Neuronal stem cell (in vitro differentiated cells): ENCODE data around the gene ANLN.
A peak's percentile ranks its signal among the peaks of the same experiment; 100 is the strongest.

Experiments used
- DNase-seq: peaks from one replicate; pipeline ENCODE4 v3.0.0-alpha.2; 2013; ENCODE audit warnings: low spot score
- H2AFZ ChIP-seq: one replicate; pipeline ENCODE4 v1.6.1; 2013; ENCODE audit warnings: mild to moderate bottlenecking, low read length, inconsistent platforms
- H2AK5ac ChIP-seq: 2 replicates; pipeline ENCODE4 v1.6.1; 2013; ENCODE audit warnings: low read depth, mild to moderate bottlenecking, inconsistent platforms, low read length, moderate library complexity, mixed read lengths
- H2BK120ac ChIP-seq: 2 replicates; pipeline ENCODE4 v1.6.1; 2013; ENCODE audit warnings: low read depth, mild to moderate bottlenecking, inconsistent platforms, low read length, moderate library complexity, mixed read lengths
- H2BK12ac ChIP-seq: one replicate; pipeline ENCODE4 v1.6.1; 2013; ENCODE audit warnings: low read length, inconsistent platforms
- H2BK15ac ChIP-seq: 2 replicates; pipeline ENCODE4 v1.6.1; 2013; ENCODE audit warnings: mild to moderate bottlenecking, low read length, inconsistent platforms, mixed read lengths
- H2BK5ac ChIP-seq: one replicate; pipeline ENCODE4 v1.6.1; 2013; ENCODE audit warnings: inconsistent platforms, mild to moderate bottlenecking, low read length, moderate library complexity
- H3K14ac ChIP-seq: one replicate; pipeline ENCODE4 v1.6.1; 2013; ENCODE audit warnings: low read length, inconsistent platforms
- H3K18ac ChIP-seq: 2 replicates; pipeline ENCODE4 v1.6.1; 2013; ENCODE audit warnings: low read length, inconsistent platforms
- H3K23ac ChIP-seq: 2 replicates; pipeline ENCODE4 v1.6.1; 2013; ENCODE audit warnings: low read depth, mild to moderate bottlenecking, mixed read lengths, low read length, inconsistent platforms; ENCODE audit not compliant: poor library complexity
- H3K27ac ChIP-seq: replicated peaks from 3 replicates; pipeline ENCODE4 v1.5.1; 2013; ENCODE audit warnings: low read length, inconsistent platforms
- H3K27me3 ChIP-seq, 3 experiments: 2 replicates each; pipeline ENCODE4 v1.6.1; 2013; ENCODE audit warnings: low read length in 3 of 3, mild to moderate bottlenecking in 2 of 3, inconsistent platforms in 1 of 3, low read depth in 1 of 3, mixed read lengths in 1 of 3, moderate library complexity in 1 of 3; ENCODE audit not compliant: control insufficient read depth in 3 of 3, insufficient read depth in 3 of 3
- H3K36me3 ChIP-seq, 2 donors: replicated peaks in 1 of 2; 2 replicates each; pipeline ENCODE4 v1.6.1; 2013; ENCODE audit warnings: low read length in 2 of 2; ENCODE audit not compliant: control insufficient read depth in 2 of 2, insufficient read depth in 2 of 2
- H3K4ac ChIP-seq: 2 replicates; pipeline ENCODE4 v1.6.1; 2013; ENCODE audit warnings: inconsistent platforms, mild to moderate bottlenecking, low read length, moderate library complexity
- H3K4me1 ChIP-seq, 2 donors: 1 replicate in 1 of 2; 2 replicates in 1 of 2; pipeline ENCODE4 v1.6.1; 2013; ENCODE audit warnings: low read length in 2 of 2, low read depth in 1 of 2; ENCODE audit not compliant: control insufficient read depth in 2 of 2, insufficient read depth in 1 of 2
- H3K4me2 ChIP-seq: one replicate; pipeline ENCODE4 v1.6.1; 2013; ENCODE audit warnings: mild to moderate bottlenecking, low read length, inconsistent platforms; ENCODE audit not compliant: insufficient read depth, poor library complexity, severe bottlenecking
- H3K4me3 ChIP-seq, 2 donors: 2 replicates each; pipeline ENCODE4 v1.5.1; 2013; ENCODE audit warnings: low read length in 2 of 2, mild to moderate bottlenecking in 2 of 2, inconsistent platforms in 1 of 2, moderate library complexity in 1 of 2
- H3K79me1 ChIP-seq: one replicate; pipeline ENCODE4 v1.6.1; 2013; ENCODE audit warnings: low read depth, mild to moderate bottlenecking, inconsistent platforms, low read length, moderate library complexity
- H3K9ac ChIP-seq: one replicate; pipeline ENCODE4 v1.6.1; 2013; ENCODE audit warnings: mild to moderate bottlenecking, low read depth, low read length, inconsistent platforms; ENCODE audit not compliant: poor library complexity
- H3K9me3 ChIP-seq, 2 donors: replicated peaks in 1 of 2; 2 replicates each; pipeline versions ENCODE3 to v1.6.1; 2013; ENCODE audit warnings: low read length in 2 of 2, mild to moderate bottlenecking in 2 of 2, inconsistent platforms in 1 of 2, low read depth in 1 of 2, mixed read lengths in 1 of 2, moderate library complexity in 1 of 2; ENCODE audit not compliant: control insufficient read depth in 2 of 2, insufficient read depth in 1 of 2
- H4K8ac ChIP-seq: one replicate; pipeline ENCODE4 v1.6.1; 2013; ENCODE audit warnings: low read depth, mild to moderate bottlenecking, inconsistent platforms, low read length, moderate library complexity
- H4K91ac ChIP-seq: one replicate; pipeline ENCODE4 v1.6.1; 2013; ENCODE audit warnings: low read length, low read depth, mild to moderate bottlenecking, inconsistent platforms; ENCODE audit not compliant: poor library complexity
- WGBS, 2 donors: extraction: QIAGEN DNeasy Blood & Tissue Kit; methylation state at CpG; one replicate each; pipeline ENCODE4 v1.1.7; 2013; ENCODE audit warnings: missing lambda C conversion rate in 2 of 2, mixed read lengths in 1 of 2; ENCODE audit not compliant: insufficient read length in 2 of 2, insufficient replicate concordance in 1 of 2; ENCODE audit errors: extremely low coverage in 2 of 2; 5-methylcytosine and 5-hydroxymethylcytosine counted together

Gene ANLN

DNA sequence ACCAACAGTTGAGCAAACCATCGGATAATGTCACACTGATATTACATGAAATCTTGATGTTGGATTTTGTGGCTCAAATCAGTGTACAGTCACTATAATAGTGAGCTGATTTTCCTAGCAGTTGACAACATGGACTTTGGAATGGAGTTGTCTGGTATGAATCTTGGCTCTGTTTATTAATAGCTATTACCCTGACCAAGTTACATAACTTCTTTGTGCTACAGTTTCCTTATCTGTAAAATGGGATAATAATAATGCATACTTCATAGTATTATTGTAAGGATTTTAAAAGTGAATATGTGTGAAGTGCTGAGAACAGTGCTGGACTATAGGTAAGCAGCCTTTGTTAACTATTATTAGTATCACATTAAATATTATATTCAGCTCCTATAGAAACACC lies 26.1 kb upstream of the ANLN start:
- Histone ChIP-seq H4K91ac (no peak overlapping the region), H3K14ac (no peak overlapping the region), H3K9me3 (no peaks in the 10 kb centered on the region), H3K4me3 (no peak overlapping the region), H3K4me1 (peaks cover 4 to 7% of the 10 kb centered on the region in 2 donors), H4K8ac (no peak overlapping the region), H3K36me3 (no peaks in the 10 kb centered on the region), H2BK5ac (no peak overlapping the region), H3K9ac (no peak overlapping the region), H3K27me3 (peaks cover 0 to 4% (median 0%) of the 10 kb centered on the region in 3 experiments), H3K79me1 (peaks cover 3% of the 10 kb centered on the region), H2AFZ (no peak overlapping the region), H2BK120ac (no peak overlapping the region), H2BK15ac (no peak overlapping the region), H3K27ac (no peak overlapping the region), H2BK12ac (no peak overlapping the region), H3K4ac (no peak overlapping the region), H3K4me2 (no peak overlapping the region), H3K18ac (no peak overlapping the region), H3K23ac (no peak overlapping the region), H2AK5ac (no peak overlapping the region)
- no peak for DNase-seq
- no CpG with 5 or more reads among the region's 1 CpG for WGBS, 2 donors

DNA sequence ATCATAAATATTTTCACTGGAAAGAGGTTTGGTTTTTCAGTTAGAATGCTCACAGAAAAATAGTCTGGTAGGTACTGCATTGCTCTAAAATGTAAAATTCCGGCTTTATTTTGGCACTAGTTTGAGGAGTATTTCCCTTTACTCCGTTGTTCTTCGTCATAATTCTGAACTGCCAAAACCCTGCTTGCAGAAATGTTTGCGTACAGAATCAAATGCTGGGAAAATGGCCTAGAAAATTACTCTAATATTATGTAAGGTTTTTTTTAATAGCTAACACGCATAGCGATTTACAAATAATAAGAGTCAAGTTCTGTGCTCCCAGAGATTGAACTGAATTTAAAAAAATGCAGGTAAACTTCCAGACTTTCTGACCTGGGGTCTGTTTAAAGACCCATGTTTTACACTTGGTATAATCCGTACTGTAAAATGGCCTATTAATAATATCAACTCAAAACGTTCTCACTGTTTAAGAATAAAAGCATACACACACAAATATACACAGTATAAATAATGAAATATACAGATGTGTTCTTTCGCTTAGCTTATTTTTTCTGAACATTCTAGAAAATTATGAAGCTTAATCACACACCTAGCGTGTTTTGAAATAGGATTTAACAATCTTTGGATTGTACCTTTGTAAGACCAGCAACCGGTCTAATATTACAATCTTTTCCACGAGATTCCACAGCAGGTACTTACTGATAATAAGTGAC lies 23.5 kb upstream of the ANLN start:
- no peak overlapping the region for H2BK120ac ChIP-seq
- H3K4me3 ChIP-seq: peak overlapping the region; percentile 69 to 97
- no peak overlapping the region for H4K91ac ChIP-seq
- H2BK12ac ChIP-seq: no peak overlapping the region
- no peak overlapping the region for H4K8ac ChIP-seq
- no peak overlapping the region for H3K23ac ChIP-seq
- H3K9me3 ChIP-seq: no peaks in the 10 kb centered on the region
- H2BK5ac ChIP-seq: no peak overlapping the region
- WGBS, 2 donors: no CpG with 5 or more reads among the region's 12 CpGs
- peaks cover 3% of the 10 kb centered on the region for H3K79me1 ChIP-seq
- no peak overlapping the region for H3K4ac ChIP-seq
- H3K27ac ChIP-seq: no peak overlapping the region
- DNase-seq: no peak
- H3K4me2 ChIP-seq: peak overlapping the region; percentile 74
- H3K27me3 ChIP-seq: peaks cover 0 to 4% (median 0%) of the 10 kb centered on the region in 3 experiments
- no peak overlapping the region for H2AK5ac ChIP-seq
- H3K14ac ChIP-seq: no peak overlapping the region
- H2BK15ac ChIP-seq: no peak overlapping the region
- no peak overlapping the region for H3K18ac ChIP-seq
- no peaks in the 10 kb centered on the region for H3K36me3 ChIP-seq
- H3K9ac ChIP-seq: no peak overlapping the region
- peaks cover 3 to 7% of the 10 kb centered on the region in 2 donors for H3K4me1 ChIP-seq
- H2AFZ ChIP-seq: peak overlapping the region; percentile 86

DNA sequence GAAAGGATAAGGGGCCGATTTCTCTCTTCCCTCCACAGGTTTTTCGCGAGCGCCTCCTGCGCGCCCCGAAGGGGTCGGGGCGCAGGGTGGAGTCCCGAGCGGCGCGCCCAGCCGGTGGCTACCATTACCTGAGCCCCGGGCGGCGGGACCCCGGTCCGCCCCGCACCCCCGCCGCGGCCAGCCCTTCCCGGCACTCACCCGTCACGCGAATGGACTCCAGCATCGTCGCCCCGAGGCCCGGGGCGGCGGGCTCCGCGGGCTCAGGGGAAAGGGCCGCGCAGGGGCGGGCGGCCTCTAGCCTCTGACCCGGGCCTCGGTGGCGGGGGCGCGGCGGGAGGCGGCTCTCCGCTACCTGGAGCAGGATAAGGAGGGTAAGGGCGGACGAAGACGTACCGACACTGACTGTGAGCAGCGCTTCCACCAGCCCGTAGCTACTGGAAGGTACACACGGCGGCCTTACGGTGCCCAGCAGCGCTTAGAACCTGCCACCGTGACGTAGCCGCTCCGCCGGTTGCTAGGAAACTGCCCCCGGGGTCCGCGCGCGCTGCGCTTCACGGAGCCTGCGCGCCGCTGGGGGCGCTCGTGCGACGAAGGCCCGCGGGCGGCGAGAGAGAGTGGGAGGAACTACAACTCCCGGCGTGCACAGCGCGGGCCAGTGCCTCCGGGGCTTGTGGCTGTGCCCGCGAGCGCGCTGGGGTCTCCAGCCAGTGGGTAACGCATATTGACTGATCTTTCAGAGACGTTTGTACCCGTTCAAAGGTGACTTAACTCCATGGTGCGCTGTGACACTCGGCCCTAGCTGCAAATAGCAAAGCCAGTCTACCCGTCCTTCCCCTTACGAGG lies 22.7 kb upstream of the ANLN start:
- peaks cover 2 to 7% of the 10 kb centered on the region in 2 donors for H3K4me1 ChIP-seq
- H2BK12ac ChIP-seq: peak overlapping the region; percentile 90
- peak; percentile 94 for DNase-seq
- peak overlapping the region; percentile 53 for H3K4ac ChIP-seq
- H3K27me3 ChIP-seq: peaks cover 0 to 4% (median 0%) of the 10 kb centered on the region in 3 experiments
- no peak overlapping the region for H2BK120ac ChIP-seq
- H3K36me3 ChIP-seq: no peaks in the 10 kb centered on the region
- no peak overlapping the region for H2AK5ac ChIP-seq
- H2AFZ ChIP-seq: peak overlapping the region; percentile 86
- peak overlapping the region; percentile 98 for H2BK15ac ChIP-seq
- H3K79me1 ChIP-seq: peaks cover 3% of the 10 kb centered on the region
- WGBS, 2 donors: no CpG with 5 or more reads among the region's 96 CpGs
- peak overlapping the region; percentile 74 for H3K4me2 ChIP-seq
- H4K91ac ChIP-seq: no peak overlapping the region
- H3K14ac ChIP-seq: peak overlapping the region; percentile 12
- H3K23ac ChIP-seq: peak overlapping the region; percentile 80
- H4K8ac ChIP-seq: no peak overlapping the region
- H3K9me3 ChIP-seq: no peaks in the 10 kb centered on the region
- peak overlapping the region; percentile 95 for H3K18ac ChIP-seq
- no peak overlapping the region for H2BK5ac ChIP-seq
- peak overlapping the region; percentile 69 to 97 for H3K4me3 ChIP-seq
- peak overlapping the region; percentile 97 for H3K9ac ChIP-seq
- H3K27ac ChIP-seq: no peak overlapping the region

DNA sequence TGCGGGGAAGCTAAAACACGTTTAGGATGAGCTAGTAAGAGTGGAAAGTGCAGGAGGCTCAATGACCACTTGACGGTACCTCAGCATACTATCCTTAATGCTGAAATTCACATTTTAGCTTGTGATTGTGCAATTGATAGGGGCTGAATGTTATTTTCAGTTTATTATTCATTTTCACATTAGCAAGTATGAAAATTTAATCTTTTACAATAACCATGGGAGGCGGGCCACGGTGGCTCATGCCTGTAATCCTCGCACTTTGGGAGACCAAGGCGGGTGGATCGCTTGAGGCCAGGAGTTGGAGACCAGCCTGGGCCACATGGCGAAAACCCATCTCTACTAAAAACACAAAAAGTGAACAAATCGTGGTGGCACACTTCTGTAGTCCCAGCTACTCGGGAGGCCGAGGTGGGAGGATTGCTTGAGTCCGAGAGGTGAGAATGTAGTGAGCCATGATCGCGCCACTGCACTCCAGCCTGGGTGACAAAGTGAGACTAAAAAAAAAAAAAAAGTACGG lies 22.0 kb upstream of the ANLN start:
- H3K36me3 ChIP-seq: no peaks in the 10 kb centered on the region
- H2BK15ac ChIP-seq: no peak overlapping the region
- no peak overlapping the region for H2AK5ac ChIP-seq
- H2BK120ac ChIP-seq: no peak overlapping the region
- no peak overlapping the region for H3K27ac ChIP-seq
- no peak overlapping the region for H2BK12ac ChIP-seq
- peak overlapping the region; percentile 69 to 74 for H3K4me3 ChIP-seq
- no peaks in the 10 kb centered on the region for H3K9me3 ChIP-seq
- DNase-seq: no peak
- H3K79me1 ChIP-seq: peaks cover 3% of the 10 kb centered on the region
- H3K9ac ChIP-seq: no peak overlapping the region
- WGBS, 2 donors: no CpG with 5 or more reads among the region's 16 CpGs
- H4K91ac ChIP-seq: no peak overlapping the region
- H3K4ac ChIP-seq: no peak overlapping the region
- H3K18ac ChIP-seq: peak overlapping the region; percentile 58
- peak overlapping the region; percentile 86 for H2AFZ ChIP-seq
- peak overlapping the region; percentile 74 for H3K4me2 ChIP-seq
- H3K4me1 ChIP-seq: peaks cover 2 to 7% of the 10 kb centered on the region in 2 donors
- H4K8ac ChIP-seq: no peak overlapping the region
- no peak overlapping the region for H3K23ac ChIP-seq
- no peak overlapping the region for H2BK5ac ChIP-seq
- H3K14ac ChIP-seq: peak overlapping the region; percentile 12
- peaks cover 0 to 4% (median 0%) of the 10 kb centered on the region in 3 experiments for H3K27me3 ChIP-seq
